ENCODE data around the gene MROH2A.

DNA sequence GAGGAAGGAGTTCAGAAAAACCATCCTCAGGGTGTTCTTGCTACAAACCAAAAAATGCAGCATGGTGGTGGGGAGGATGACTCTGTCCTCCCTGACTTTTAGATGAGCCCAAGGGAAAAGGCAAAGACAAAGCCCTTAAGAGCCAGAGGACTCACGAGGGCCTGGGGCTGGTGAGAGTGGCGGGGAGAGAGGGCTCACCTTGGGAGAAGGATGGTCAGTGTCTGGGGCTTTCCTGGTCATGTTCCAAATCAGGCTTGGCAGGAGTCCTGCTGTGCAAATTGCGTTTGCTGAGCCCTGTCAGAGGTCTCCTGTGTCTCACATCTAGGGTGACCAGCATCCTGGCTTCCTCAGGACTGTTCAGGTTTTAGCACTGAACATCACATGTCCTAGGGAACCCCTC lies 13.4 kb upstream of the MROH2A start:
- TF ChIP-seq, protein P1, sequence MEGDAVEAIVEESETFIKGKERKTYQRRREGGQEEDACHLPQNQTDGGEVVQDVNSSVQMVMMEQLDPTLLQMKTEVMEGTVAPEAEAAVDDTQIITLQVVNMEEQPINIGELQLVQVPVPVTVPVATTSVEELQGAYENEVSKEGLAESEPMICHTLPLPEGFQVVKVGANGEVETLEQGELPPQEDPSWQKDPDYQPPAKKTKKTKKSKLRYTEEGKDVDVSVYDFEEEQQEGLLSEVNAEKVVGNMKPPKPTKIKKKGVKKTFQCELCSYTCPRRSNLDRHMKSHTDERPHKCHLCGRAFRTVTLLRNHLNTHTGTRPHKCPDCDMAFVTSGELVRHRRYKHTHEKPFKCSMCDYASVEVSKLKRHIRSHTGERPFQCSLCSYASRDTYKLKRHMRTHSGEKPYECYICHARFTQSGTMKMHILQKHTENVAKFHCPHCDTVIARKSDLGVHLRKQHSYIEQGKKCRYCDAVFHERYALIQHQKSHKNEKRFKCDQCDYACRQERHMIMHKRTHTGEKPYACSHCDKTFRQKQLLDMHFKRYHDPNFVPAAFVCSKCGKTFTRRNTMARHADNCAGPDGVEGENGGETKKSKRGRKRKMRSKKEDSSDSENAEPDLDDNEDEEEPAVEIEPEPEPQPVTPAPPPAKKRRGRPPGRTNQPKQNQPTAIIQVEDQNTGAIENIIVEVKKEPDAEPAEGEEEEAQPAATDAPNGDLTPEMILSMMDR (IDR thresholded peaks at IDR 0.05; ENCODE audit: low read depth, low read length, poor library complexity, severe bottlenecking) = no peak
- no peak for TF ChIP-seq EZH2phosphoT487 (IDR thresholded peaks at IDR 0.05; ENCODE audit: borderline replicate concordance, low read length)

Data from DOHH2 (cell line).